Pancreas (tissue), 10 donors: Measurements from ENCODE around the gene CNTNAP1. TPM values are rescaled to one million over a fixed set of nuclear protein-coding genes. Genes with fewer than 3 reads are reported as not detected.

Experiments used
- ATAC-seq, 4 donors: fragments of 200-7000 bp; cut with Tn5 transposase; one replicate each; pipeline versions ENCODE4 v1.8.0 to v1.9.1; 2020; ENCODE audit warnings: mild to moderate bottlenecking in 4 of 4, moderate library complexity in 4 of 4
- DNase-seq, 6 donors: peaks; one replicate each; pipeline ENCODE4 v3.0.0-alpha.2; 2020
- FAIRE-seq: peaks from 2 replicates; lab custom pipeline; 2012; peaks lifted over from hg19 to GRCh38; lab: Jason Lieb, UNC
- H3K27ac ChIP-seq, 4 donors: fragments of 200-600 bp; sonication (generic); 1 replicate in 3 of 4; 2 replicates in 1 of 4; pipeline versions ENCODE4 v1.5.0 to v1.8.0; 2020
- H3K27me3 ChIP-seq, 4 donors: fragments of 200-600 bp; one replicate each; pipeline ENCODE4 v1.8.0; 2021
- H3K36me3 ChIP-seq, 3 donors: fragments of 200-600 bp; sonication (generic) in 1 of 3; one replicate each; pipeline versions ENCODE4 v1.5.0 to v1.8.0; 2020 to 2021
- H3K4me1 ChIP-seq, 3 donors: fragments of 200-600 bp; one replicate each; pipeline ENCODE4 v1.8.0; 2021
- H3K4me3 ChIP-seq, 4 donors: fragments of 200-600 bp; sonication (generic) in 2 of 4; one replicate each; pipeline versions ENCODE4 v1.5.0 to v1.8.0; 2020 to 2021
- H3K9me3 ChIP-seq, 4 donors: fragments of 200-600 bp; one replicate each; pipeline ENCODE4 v1.8.0; 2021
- WGBS, 2 donors: extraction: QIAGEN DNeasy Blood & Tissue Kit; methylation state at CpG; one replicate each; pipeline ENCODE4 v1.1.7; 2013; 5-methylcytosine and 5-hydroxymethylcytosine counted together
- intact Hi-C, 3 donors: fragments of 100-400 bp; cut with DNase I; formaldehyde crosslinking; loops; one replicate each; pipeline versions ENCODE4 v1.11.1 to v1.14.2; 2022
- polyA plus RNA-seq, 2 donors: library from polyadenylated mRNA; stranded (reverse); fragments of 200-250 nt; gene quantifications; one replicate each; pipeline ENCODE4 v1.2.3, GENCODE V29; 2013
- total RNA-seq, 6 donors: library from RNA; stranded (reverse); fragmentation: NEBNext Ultra II Directional in 4 of 6; extraction: Animal tissue kit (Norgen Biotek cat#: 25700) in 4 of 6; gene quantifications; one replicate each; pipeline versions ENCODE4 v1.2.1 to v1.2.4, GENCODE V29; 2021 to 2023
- TF ChIP-seq, protein P1 (sequence below), 4 donors: fragments of 200-600 bp; sonication (generic) in 3 of 4; IDR thresholded peaks; one replicate each; pipeline versions ENCODE4 v1.5.0 to v1.8.0; 2021; ENCODE audit warnings: antibody characterized with exemption in 4 of 4
- donor health status: healthy with polysubstance abuse.
- donor health status: DM: no; HTN: no; CAD: no; lungs with moderate emphysema.
- donor health status: DM: no; HTN: no; CAD: no.
- donor health status: control.
- donor health status: control.
- donor health status: Bipolar disorder and iron deficiency.
- donor health status: DM: yes; HTN: yes; CAD: no.
- donor health status: DM: no; HTN: no; CAD: no.
- donor health status: DM: no; HTN: no; CAD: no.
- donor health status: DM: yes; HTN: yes; CAD: no.

Gene CNTNAP1
- total and polyA plus RNA-seq, 8 donors: 3.1 to 20.0 (median 6.8) TPM

DNA sequence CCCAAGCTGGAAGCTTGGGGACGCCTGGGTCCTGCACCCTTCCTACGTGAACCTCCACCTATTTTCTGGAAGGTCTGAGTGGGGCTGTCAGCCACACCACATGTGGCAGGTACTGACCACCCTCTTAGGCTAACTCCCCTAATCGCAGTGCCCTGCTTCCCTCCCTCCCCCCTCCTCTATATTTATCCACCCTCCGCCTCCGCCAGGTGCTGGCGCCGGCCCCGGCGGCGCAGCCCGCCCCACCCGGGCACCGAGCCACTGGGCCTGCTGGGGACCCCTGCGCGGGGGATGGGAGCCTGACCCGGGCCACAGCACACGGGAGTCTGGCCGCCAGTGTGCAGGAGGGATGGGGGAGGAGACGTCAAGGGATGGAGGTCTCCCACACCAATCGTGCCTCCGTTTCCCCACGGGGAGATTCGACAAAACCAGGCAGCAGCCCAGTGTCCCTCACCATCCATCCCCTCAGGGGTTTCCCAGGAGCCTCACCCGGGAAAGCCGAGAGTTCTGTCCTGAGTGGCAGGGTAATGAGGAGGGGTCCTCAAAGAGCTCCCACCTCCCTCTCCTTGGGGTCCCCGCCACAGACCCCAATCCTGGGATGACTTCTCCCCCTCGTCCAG, 6.9 kb upstream of the CNTNAP1 start:
- WGBS, 2 donors: 0% methylated on average over 22 to 27 of the region's 27 CpGs
- no peak for FAIRE-seq

GRCh38 chr17:42675965-42676423, 6.3 kb upstream of the CNTNAP1 start:
- 0% methylated on average over 31 to 43 of the region's 43 CpGs for WGBS, 2 donors
- intact Hi-C loops: loop anchor here in 1 of 3 donors (10.0 kb wide), 1 partner anchor 51 kb away; no protein-coding TSS in a partner anchor

More for the DNA sequence above, 6.9 kb upstream of the CNTNAP1 start:
- H3K27ac ChIP-seq: peak overlapping the region; percentile 73 to 93 (median 90)
- H3K27me3 ChIP-seq: no peaks in the 10 kb centered on the region
- peak overlapping the region; percentile 79 to 92 (median 85) for H3K4me3 ChIP-seq
- no peaks in the 10 kb centered on the region for H3K9me3 ChIP-seq
- TF ChIP-seq, protein P1, sequence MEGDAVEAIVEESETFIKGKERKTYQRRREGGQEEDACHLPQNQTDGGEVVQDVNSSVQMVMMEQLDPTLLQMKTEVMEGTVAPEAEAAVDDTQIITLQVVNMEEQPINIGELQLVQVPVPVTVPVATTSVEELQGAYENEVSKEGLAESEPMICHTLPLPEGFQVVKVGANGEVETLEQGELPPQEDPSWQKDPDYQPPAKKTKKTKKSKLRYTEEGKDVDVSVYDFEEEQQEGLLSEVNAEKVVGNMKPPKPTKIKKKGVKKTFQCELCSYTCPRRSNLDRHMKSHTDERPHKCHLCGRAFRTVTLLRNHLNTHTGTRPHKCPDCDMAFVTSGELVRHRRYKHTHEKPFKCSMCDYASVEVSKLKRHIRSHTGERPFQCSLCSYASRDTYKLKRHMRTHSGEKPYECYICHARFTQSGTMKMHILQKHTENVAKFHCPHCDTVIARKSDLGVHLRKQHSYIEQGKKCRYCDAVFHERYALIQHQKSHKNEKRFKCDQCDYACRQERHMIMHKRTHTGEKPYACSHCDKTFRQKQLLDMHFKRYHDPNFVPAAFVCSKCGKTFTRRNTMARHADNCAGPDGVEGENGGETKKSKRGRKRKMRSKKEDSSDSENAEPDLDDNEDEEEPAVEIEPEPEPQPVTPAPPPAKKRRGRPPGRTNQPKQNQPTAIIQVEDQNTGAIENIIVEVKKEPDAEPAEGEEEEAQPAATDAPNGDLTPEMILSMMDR (IDR thresholded peaks at IDR 0.05): no peak
- peaks cover 6 to 38% (median 16%) of the 10 kb centered on the region in 3 donors for H3K4me1 ChIP-seq
- intact Hi-C loops: loop anchor here in 1 of 3 donors (10.0 kb wide), 1 partner anchor 51 kb away; no protein-coding TSS in a partner anchor
- DNase-seq (peak; percentile 71 to 91 (median 85)), ATAC-seq (peak; percentile 8 to 35 (median 22))
- peaks cover 4 to 33% (median 18%) of the 10 kb centered on the region in 3 donors for H3K36me3 ChIP-seq

DNA sequence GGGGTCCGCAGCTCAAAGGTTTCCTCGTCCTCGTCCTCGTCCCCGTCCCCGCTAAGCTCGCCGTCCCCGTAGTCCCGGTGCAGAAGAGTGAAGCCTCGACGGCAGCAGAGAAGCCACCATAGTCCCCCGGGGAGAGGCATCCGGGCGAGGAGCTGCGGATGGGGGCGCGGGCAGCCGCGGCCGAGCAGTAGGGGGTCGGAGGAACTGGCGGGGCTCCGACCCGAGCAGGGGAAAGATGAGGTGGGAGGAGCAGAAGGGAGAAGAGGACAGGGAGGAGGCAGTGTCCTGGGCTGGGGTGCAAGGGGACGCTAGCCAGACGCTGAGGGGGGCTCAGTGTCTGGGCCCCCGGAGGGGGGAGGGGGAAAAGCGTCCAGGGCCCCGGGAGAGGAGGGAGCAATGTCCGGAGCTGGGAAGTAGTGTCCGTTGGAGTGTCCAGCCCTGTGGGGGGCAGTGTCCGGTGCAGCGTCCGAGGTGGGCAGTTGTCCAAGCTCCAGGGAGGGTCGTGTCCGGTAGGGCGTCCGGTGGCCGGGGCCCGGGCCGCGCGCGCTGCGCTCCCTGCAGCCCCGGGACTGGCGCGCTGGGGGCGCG, 5.8 kb upstream of the CNTNAP1 start, which contains the start of gene PLEKHH3:
PLEKHH3 (minus strand) TSS at position 571 of the 588 bp plus-strand sequence; CDS start at position 140, 431 bp downstream.
- Histone ChIP-seq H3K27ac (peak within 1 kb of the TSS; percentile 83 to 97 (median 90)), H3K4me3 (peak within 1 kb of the TSS; percentile 79 to 92 (median 85)), H3K27me3 (no peaks in the 10 kb centered on the region), H3K36me3 (peaks cover 4 to 22% (median 11%) of the 10 kb centered on the region in 3 donors), H3K9me3 (no peaks in the 10 kb centered on the region), H3K4me1 (peaks cover 6 to 38% (median 16%) of the 10 kb centered on the region in 3 donors)
- WGBS, 2 donors: 0 to 1% methylated on average over 43 to 51 of the region's 51 CpGs
- FAIRE-seq: no peak
- DNase-seq: no peak
- TF ChIP-seq, protein P1 (IDR thresholded peaks at IDR 0.05): no peak
- intact Hi-C loops: loop anchor here in 1 of 3 donors (10.0 kb wide), 1 partner anchor 52 kb away; no protein-coding TSS in a partner anchor
- ATAC-seq: peak; percentile 0 to 1 (median 0)

More at GRCh38 chr17:42675965-42676423, 6.3 kb upstream of the CNTNAP1 start:
- Histone ChIP-seq H3K27ac (peak overlapping the region; percentile 73 to 93 (median 90)), H3K9me3 (no peaks in the 10 kb centered on the region), H3K4me3 (peak overlapping the region; percentile 79 to 92 (median 85)), H3K36me3 (peaks cover 4 to 27% (median 13%) of the 10 kb centered on the region in 3 donors), H3K27me3 (no peaks in the 10 kb centered on the region), H3K4me1 (peaks cover 6 to 38% (median 16%) of the 10 kb centered on the region in 3 donors)
- TF ChIP-seq, protein P1 (IDR thresholded peaks at IDR 0.05): no peak
- DNase-seq: peak in 5 of 6 donors; percentile 70 to 90 (median 82)
- peak; percentile 4 to 21 (median 13) for ATAC-seq
- FAIRE-seq: no peak

GRCh38 chr17:42677012-42677857, 5.1 kb upstream of the CNTNAP1 start:
- intact Hi-C loops: loop anchor here in 1 of 3 donors (10.0 kb wide), 1 partner anchor 52 kb away; no protein-coding TSS in a partner anchor
- no peaks in the 10 kb centered on the region for H3K9me3 ChIP-seq
- TF ChIP-seq, protein P1 (IDR thresholded peaks at IDR 0.05): no peak
- ATAC-seq (peak; percentile 58 to 73 (median 65)), DNase-seq (peak; percentile 99 to 100 (median 100)), FAIRE-seq (peak; percentile 81)
- H3K27ac ChIP-seq: peak overlapping the region; percentile 83 to 97 (median 90)
- peaks cover 6 to 44% (median 19%) of the 10 kb centered on the region in 3 donors for H3K4me1 ChIP-seq
- peak overlapping the region; percentile 79 to 92 (median 85) for H3K4me3 ChIP-seq
- peaks cover under 1 to 15% (median 8%) of the 10 kb centered on the region in 3 donors for H3K36me3 ChIP-seq
- no peaks in the 10 kb centered on the region for H3K27me3 ChIP-seq
- WGBS, 2 donors: 2% methylated on average over 32 to 33 of the region's 33 CpGs
